Measurements from ENCODE around the gene DCST2.

DNA sequence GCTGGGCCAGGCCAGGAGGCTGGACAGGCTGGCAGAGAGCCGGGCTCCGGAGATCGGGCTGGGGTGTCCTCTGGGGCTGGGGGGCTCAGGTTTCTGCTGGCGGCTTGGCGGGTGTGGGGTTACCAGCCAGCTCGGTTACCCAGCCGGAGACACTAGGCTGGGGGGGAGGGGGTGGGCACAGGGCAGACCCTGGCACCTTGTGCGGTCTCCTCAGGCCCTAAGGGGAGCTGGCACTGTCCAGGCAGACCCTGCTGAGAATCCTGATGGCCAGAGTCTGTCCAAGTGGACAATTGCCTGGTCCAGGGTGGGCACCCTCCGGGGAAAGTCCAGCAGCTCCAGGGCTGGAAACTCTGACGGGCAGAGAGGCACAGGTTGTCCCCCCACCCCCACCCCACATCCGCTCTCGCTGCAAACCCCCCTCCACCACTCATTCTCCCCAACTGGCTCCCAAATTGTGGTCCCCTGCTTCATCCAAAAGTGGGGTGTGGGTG, 24.3 kb downstream of the DCST2 start:
- no peak for TF ChIP-seq EZH2phosphoT487 (conservative IDR thresholded peaks at IDR 0.05; ENCODE audit: low read length)
- TF ChIP-seq CTCF (IDR thresholded peaks at IDR 0.05; ENCODE audit: insufficient read depth, low read length, poor library complexity, severe bottlenecking): no peak

Data from SU-DHL-6 (cell line).